Measurements from ENCODE around the gene FOXI1. TPM values are rescaled to one million over a fixed set of nuclear protein-coding genes. Genes with fewer than 3 reads are reported as not detected.
"Not testable (repeated sequence)": the region's sequence is repeated elsewhere in the genome, so short reads cannot be mapped to it uniquely, and the experiment has no call there.

FOXI1 gene
- total RNA-seq, 1 experiment from 2014 or later, result not detected

GRCh38 chr5:170115925-170116324 lies 10.2 kb downstream of the FOXI1 start:
- in situ Hi-C loops (cut with HindIII; ENCODE audit: low sequenced_read_pairs), result no loop called here
- DNase-seq (ENCODE audit: low spot score), result no peak

DNA sequence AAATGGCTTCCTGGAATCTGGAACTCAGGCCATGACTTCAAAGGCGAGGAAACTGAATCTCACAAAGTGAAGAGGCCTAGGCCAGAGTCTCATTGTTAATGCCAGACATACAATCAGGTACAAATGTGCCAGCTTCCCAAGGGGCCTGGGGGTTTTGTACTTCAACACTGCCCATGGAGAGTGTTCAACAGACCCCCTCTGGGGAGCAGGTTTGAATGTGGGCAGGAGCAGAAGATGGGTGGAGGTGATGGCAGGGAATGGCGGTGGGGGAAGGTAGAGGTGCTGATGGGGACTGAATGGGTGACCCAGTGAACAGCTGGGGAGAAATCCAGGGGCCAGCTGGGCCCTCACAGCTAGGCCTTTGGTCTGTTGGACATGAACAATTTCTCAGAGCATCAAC lies 12.0 kb downstream of the FOXI1 start:
- in situ Hi-C loops (cut with HindIII; ENCODE audit: low sequenced_read_pairs), result no loop called here
- DNase-seq (ENCODE audit: low spot score), result no peak

DNA sequence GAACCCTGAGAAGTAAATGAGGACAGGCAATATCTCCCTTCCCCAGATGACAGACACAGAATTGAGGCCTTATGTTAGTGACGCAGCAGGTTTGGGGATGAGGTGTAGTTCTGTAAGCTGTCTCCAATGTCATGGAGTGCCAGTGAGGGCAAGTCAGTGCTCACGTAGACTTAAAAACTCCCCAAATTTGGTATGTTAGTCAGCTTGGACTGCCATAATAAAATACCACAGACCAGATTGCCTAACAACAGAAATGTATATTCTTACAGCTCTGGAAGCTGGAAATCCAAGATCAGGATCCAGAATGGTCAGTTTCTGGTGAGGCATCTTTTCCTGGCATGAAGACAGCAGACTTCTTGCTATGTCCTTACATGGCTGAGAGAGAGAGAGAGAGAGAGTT lies 14.9 kb downstream of the FOXI1 start:
- in situ Hi-C loops (cut with HindIII; ENCODE audit: low sequenced_read_pairs), result no loop called here
- DNase-seq (ENCODE audit: low spot score), result no peak

DNA sequence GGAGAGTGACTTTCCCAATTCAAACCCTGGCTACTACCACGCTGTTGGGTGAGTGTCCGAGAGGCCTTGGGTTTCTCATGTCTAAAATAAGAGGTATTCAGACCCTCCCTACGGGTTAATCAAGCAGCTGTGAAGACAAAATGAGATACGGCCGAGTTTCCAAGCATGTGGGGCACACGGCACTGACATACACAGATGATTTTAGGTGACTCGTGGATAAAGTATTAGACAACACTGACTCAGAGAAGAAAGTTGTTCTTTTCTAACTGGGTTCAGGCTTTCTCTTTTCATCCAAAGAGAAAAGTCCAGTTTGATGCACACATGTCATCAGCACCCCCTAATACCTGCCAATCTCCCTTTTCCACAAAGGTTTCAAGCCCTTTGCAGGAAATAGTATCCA lies 15.6 kb downstream of the FOXI1 start:
- no peak for DNase-seq (ENCODE audit: low spot score)
- in situ Hi-C loops (cut with HindIII; ENCODE audit: low sequenced_read_pairs), result no loop called here

- in situ Hi-C loops (cut with HindIII; ENCODE audit: low sequenced_read_pairs), result no loop called here
- DNase-seq (ENCODE audit: low spot score), result no peak
These were observed 20.4 kb downstream of the FOXI1 start for GRCh38 chr5:170126061-170126460.

DNA sequence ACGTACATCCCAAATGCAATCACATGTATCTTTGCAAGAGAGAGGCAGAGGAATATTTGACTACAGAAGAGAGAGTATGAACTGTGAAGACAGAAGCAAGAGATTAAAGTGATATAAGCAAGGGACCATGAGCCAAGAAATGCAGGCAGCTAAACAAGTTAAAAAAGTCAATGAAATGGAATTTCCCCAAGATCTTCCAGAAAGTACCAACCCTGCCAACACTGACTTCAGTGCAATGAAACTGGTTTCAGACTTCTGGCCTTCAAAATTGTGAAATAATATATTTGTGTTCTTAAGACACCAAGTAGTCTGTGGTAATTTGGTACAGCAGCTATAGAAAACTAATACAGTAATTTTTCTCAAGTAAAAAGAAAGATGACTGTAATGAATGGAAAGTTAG lies 20.9 kb downstream of the FOXI1 start:
- in situ Hi-C loops (cut with HindIII; ENCODE audit: low sequenced_read_pairs), result no loop called here
- DNase-seq (ENCODE audit: low spot score), result no peak

GRCh38 chr5:170131235-170131634 lies 25.5 kb downstream of the FOXI1 start:
- in situ Hi-C loops (cut with HindIII; ENCODE audit: low sequenced_read_pairs), result no loop called here
- DNase-seq (ENCODE audit: low spot score), result no peak

DNA sequence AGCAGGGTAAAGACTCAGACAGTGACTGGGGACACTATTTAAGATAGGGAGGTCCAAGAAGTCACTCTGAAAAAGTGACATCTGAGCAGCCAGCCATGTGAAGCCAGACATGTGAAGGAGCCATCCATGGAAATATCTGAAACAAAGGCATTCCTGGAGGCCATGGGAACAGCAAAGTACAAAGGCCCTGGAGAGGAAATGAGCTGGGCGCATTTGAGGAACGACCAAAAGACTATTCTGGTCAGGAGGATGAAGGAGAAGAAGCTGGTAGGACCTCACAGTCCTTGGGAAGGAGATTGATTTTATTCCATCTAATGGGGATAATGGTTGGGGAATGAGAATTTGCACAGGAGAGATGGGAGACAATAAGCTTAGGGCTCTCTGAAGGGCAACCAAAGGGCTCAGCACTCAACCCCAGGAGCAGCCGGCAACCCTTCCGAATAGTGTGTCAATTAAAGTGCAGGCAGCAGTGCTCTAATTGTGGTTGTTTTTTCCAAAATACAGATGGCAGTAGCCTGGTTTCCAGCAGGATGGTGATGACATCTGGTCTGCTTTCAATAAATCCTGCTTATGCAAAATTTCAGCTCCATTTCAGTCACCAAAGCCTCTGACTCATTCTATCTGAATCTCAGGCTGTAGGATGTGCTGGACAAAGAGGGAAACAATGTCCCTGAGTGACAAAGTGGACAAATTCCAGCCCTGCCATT lies 26.7 kb downstream of the FOXI1 start:
- no peak for DNase-seq (ENCODE audit: low spot score)
- in situ Hi-C loops (cut with HindIII; ENCODE audit: low sequenced_read_pairs), result no loop called here

DNA sequence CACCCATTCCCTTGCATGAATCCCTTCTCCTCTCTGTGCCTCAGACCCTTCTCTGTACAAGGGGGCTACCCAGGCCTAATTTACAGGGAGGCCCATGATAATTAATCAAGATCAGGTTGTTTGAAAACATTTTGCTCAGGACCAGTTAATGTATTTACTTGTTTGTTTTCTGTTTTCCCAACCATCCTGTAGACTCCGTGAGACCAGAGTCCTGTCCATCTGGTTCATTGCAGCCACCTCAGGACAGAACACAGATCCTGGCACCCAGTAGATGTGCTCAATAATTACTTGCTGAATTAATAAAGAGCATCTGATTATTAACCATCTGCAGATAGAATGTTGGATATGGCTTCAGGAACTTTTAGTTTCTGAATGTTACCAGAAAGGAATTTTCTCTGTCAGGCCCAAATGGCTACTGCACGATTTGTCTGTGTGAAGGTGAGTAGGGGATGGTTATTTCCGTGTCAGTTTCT lies 27.3 kb downstream of the FOXI1 start:
- DNase-seq (ENCODE audit: low spot score), result no peak
- in situ Hi-C loops (cut with HindIII; ENCODE audit: low sequenced_read_pairs), result no loop called here

GRCh38 chr5:170135796-170136490 lies 30.2 kb downstream of the FOXI1 start:
- no peak for DNase-seq (ENCODE audit: low spot score)
- in situ Hi-C loops (cut with HindIII; ENCODE audit: low sequenced_read_pairs), result no loop called here

DNA sequence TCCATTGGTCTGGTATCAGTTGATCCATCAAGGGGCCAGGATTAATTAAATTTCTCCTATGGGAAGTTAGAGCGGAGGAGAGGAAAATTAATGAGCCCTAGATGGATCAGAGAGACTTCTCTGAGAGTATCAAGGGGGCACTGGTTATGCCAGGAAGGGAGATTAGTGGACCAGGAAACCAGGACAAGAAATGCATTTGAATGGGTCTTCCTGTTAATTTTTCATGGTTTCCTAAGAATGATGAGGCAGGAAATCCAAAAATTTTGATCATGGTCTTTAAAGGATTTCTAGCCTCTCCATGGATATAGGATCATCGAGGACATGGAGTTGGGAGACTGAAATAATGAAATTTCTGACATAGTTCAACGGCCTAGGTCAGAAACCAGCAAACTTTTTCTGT lies 30.8 kb downstream of the FOXI1 start:
- DNase-seq (ENCODE audit: low spot score), result no peak
- in situ Hi-C loops (cut with HindIII; ENCODE audit: low sequenced_read_pairs), result no loop called here

DNA sequence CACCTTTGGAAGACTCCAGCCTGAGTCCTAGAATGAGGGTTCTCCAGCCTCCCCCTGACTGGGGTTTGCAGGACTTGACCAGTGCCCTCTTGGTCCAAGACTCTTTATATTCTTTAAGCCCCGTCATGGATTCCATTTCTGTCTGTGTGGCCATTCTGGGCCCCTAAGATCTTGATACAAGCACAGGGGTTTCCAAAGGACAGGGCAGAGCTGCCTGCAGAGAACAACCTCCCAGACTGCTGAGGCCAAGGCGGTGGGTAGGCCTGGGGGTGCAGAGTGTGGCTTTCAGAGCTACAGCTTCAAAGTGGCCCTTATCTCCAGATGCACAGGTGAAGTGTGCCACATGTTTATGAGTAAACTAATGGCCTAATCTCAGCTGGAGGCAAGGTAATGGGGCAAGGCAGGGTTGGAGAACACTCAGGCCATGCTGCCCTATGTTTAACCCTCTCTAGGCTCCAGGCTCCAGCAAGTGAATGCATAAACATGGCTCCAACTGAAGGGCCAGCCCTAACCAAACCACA lies 32.1 kb downstream of the FOXI1 start:
- in situ Hi-C loops (cut with HindIII; ENCODE audit: low sequenced_read_pairs), result no loop called here
- no peak for DNase-seq (ENCODE audit: low spot score)

DNA sequence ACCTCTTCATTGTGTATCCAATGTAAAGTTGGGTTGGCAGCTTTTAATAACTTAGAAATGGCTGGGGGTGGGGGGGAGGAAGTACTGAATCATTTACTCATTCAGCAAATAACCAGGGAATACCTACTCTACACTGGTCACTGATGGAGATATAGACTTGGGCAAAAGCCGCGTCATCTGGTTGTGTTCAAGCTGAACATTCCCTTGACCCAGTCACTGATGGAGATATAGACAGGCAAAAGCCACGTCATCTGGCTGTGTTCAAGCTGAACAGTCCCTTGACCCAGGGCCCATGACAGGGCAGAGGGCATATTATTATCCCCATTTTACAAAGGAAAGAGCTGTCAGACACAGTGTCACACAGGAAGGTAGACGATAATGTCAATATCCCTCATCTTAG lies 32.6 kb downstream of the FOXI1 start:
- DNase-seq (ENCODE audit: low spot score), result no peak
- in situ Hi-C loops (cut with HindIII; ENCODE audit: low sequenced_read_pairs), result no loop called here

DNA sequence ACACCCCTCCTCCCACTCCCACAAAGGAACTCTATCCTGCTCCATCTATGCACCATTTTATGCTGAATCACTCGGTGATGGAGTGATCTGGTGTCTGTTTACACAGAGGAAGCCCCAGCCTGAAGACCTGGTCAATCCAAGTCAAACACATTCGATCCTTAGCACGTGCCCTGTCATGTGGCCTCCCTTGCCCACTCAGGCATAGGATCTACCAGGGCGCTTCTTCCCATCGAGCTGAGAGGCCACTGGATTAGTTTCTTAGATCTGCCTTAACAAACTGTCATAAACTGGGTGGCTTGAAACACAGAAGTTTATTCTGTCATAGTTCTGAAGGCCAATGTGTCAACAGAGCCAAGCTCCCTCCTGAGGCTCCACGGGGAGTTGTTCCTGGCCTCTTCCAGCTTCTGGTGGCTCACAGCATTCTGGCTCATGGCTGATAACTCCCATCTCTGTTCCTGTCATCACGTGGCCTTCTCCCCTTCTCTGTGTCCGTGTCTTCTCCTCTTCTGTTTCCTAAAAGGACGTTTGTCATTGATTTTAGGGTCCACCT lies 34.2 kb downstream of the FOXI1 start:
- in situ Hi-C loops (cut with HindIII; ENCODE audit: low sequenced_read_pairs), result no loop called here
- no peak for DNase-seq (ENCODE audit: low spot score)

- in situ Hi-C loops (cut with HindIII; ENCODE audit: low sequenced_read_pairs); DNase-seq (ENCODE audit: low spot score): not testable (repeated sequence)
These were observed 35.5 kb downstream of the FOXI1 start for GRCh38 chr5:170141196-170141595.

DNA sequence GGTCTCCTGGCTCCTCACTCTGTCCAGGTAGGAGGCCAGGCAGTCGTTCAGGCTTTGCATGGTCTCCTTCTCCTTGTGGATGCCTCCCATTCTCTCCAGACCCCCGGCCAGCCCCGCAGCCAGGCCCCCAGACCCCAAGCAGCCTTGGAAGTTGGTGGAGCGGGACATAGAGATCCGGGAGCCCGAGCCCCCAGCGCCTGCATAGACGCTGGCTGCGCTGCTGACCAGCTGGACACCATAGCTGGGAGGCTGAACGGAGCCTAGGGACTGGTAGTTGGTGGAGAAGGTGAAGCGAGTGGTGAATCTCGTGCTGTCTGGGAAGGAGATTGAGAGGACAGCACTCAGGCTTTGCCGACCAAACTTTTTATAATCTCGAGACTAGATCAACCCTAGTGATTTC lies 35.9 kb downstream of the FOXI1 start:
- no peak for DNase-seq (ENCODE audit: low spot score)
- in situ Hi-C loops (cut with HindIII; ENCODE audit: low sequenced_read_pairs), result no loop called here

GRCh38 chr5:170142196-170142595 lies 36.5 kb downstream of the FOXI1 start:
- in situ Hi-C loops (cut with HindIII; ENCODE audit: low sequenced_read_pairs), result no loop called here
- DNase-seq (ENCODE audit: low spot score), result no peak

- DNase-seq (ENCODE audit: low spot score), result no peak
- in situ Hi-C loops (cut with HindIII; ENCODE audit: low sequenced_read_pairs), result no loop called here
These were observed 37.4 kb downstream of the FOXI1 start for GRCh38 chr5:170143091-170143490.

DNA sequence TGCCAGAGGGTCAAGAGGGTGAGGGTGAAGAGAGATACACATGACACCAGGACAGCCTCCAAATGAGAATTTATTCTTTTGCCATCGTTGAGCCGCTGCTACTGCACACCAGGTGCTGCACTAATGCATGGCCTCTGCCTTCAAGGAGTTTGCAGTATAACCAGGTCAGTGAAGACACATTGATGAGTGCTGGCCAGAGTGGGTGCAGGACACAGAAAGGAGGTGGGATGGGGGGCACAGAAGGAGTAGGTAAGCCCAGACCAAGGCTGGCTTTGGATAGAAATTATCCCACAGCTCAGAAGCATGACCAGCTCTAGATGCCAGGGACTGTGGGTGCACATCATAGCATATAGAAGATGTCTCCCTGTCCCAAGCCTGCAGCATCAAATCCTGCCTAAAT lies 38.0 kb downstream of the FOXI1 start:
- in situ Hi-C loops (cut with HindIII; ENCODE audit: low sequenced_read_pairs), result no loop called here
- no peak for DNase-seq (ENCODE audit: low spot score)

GRCh38 chr5:170144286-170145023 lies 38.8 kb downstream of the FOXI1 start:
- in situ Hi-C loops (cut with HindIII; ENCODE audit: low sequenced_read_pairs), result no loop called here
- no peak for DNase-seq (ENCODE audit: low spot score)

Data from G401 (cell line).